HPDE6-E6E7 (cell line): ENCODE measurements around the gene EEF2K.
A peak's percentile ranks its signal among the peaks of the same experiment; 100 is the strongest.
"Not testable (repeated sequence)": the region's sequence is repeated elsewhere in the genome, so short reads cannot be mapped to it uniquely, and the experiment has no call there.

Experiments
- DNase-seq: peaks from one replicate; pipeline ENCODE4 v3.0.0; 2011; ENCODE audit warnings: missing footprints; ENCODE audit errors: extremely low spot score

The EEF2K gene

GRCh38 chr16:22206013-22206841, at the start of gene EEF2K:
TSS of gene EEF2K (plus strand) at chr16:22206278. CDS start at chr16:22225730, 19,452 bp downstream.
- peak; percentile 94 for DNase-seq

DNA sequence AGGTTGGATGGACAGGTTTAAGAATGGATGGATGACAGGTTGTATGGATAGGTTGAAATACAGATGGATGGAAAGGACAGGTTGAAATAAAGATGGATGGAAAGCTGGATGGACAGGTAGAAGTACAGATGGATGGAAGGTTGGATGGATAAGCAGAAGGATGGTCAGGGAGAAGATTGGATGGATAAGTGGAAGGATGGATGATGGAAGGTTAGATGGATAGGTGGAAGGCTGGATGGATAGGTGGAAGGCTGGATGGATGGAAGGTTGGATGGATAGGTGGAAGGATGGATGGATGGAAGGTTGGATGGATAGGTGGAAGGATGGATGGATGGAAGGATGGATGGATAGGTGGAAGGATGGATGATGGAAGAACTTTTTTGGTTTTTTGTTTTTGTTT, 44.7 kb upstream of the EEF2K start:
- DNase-seq = no peak

GRCh38 chr16:22161999-22162655, 44.0 kb upstream of the EEF2K start, which contains the start of gene SDR42E2:
TSS of gene SDR42E2 (plus strand) at chr16:22162506. CDS start at chr16:22165583, 3,077 bp downstream.
- DNase-seq = peak; percentile 54

- DNase-seq = no peak
These were observed 43.4 kb upstream of the EEF2K start for GRCh38 chr16:22162656-22163009.

DNA sequence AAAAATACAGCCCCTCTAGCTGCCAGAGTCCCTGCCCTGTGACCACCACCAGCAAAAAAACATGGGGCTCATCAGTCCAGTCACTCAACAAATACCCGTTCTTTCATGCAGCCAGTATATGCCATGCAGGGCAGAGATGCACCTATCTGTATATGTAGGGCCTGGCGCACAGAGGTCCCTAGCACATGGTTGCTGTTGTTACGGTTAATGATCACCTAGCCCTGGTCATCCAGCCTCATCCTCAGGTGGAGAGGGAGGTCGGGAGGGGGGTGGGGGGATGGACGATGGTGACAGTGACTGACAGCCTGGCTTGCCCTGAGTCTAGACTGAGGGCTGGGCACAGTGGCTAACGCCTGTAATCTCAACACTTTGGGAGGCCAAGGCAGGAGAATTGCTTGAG, 42.3 kb upstream of the EEF2K start:
- no peak for DNase-seq

DNA sequence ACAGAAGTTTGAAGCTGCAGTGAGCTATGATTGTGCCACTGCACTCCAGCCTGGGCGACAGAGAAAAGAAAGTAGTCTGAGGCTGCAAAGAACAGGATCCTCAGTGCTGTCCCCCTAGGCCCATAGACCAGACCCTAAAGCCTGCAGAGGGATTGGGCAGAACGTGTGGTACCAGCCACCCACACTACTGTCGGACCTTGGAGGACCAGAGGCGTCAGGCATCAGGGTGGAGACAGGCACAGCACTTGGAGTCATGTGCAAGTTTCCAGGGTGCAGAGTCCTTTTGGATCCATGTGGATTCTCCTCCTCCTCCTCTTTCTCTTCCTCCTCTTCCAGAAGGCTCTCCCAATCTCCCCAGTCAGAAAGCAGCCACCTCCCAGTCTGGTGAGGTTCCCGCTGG, 41.6 kb upstream of the EEF2K start:
- no peak for DNase-seq

DNA sequence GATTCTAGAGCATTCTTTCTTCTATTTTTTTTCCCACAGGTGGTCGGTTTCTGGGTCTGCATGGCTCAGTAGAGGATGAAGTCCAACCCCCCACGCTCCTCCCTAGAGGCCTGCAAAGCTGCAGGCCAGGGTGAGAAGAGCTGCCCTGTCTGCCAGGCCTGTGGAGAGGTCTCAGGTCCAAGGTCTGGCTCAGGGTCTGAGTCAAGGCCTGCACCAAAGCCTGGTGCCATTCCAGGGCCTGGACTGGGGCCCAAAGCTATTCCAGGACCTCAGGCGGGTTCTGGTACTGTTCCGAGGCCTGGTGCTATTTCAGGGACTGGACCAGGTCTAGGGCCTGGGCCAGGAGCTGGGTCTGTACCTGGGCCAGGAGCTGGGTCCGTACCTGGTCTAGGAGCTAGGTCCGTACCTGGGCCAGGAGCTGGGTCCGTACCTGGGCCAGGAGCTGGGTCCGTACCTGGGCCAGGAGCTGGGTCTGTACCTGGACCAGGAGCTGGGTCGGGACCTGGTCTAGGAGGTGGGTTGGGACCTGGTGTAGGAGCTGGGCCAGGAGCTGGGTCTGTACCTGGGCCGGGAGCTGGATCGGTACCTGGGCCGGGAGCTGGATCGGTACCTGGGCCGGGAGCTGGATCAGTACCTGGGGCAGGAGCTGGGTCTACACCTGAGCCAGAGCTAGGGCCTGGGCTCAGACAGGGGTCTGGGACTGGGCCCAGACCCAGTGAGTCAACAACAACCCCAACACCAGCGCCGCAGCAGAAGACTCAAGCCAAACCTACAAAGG, 40.4 kb upstream of the EEF2K start:
- no peak for DNase-seq

DNA sequence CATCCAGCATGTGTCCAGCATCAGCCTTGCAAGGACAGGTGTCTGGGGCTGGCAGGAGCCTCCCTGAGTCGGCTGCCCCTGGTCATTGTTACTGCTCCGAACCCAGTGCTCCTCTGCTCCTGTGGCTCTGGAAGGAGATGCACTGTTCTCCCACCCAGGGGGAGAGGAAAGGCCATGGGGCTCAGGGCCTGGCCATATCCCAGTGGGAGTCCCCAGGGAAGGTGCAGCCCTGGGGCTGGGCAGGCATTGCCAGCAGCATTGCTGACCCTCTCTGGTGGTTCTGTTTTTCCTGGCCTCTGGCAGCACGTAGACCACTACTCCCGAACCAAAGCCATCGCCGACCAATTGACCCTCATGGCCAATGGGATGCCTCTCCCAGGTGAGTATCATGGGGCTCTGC, 34.1 kb upstream of the EEF2K start:
- DNase-seq = no peak

DNA sequence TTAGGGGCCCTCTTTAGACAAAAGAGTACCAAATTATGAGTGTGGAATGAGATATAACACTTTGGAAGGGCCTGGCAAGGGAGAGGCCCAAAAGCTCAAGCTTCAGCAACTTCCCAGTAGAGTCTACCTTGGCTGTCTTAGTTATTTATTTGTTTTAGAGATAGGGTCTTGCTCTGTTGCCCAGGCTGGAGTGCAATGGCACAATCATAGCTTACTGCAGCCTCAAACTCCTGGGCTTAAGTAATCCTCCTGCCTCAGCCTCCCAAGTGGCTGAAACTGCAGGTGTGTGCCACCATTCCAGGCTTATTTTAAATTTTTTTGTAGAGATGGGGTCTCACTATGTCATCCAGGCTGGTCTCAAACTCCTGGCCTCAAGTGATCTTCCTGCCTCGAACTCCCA, 33.4 kb upstream of the EEF2K start:
- not testable (repeated sequence) for DNase-seq

DNA sequence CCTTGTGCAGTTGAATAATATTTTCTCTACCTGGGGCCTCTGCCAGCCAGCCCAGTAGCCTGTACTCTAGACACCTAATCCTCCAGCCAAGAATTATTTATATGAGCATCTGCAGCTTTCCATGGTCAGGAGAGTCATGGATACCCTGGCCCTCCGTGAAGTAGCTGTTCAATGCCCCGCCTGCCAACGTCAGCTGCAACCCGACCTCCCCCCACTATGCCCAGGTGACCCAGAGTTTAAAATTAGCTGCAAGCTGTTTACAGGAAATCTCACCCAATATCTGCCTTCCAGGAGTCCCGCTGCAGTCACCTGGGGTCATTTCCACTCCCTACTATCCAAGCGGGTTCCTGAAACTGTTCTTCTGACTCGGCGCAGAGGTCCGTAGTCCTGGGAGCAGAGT, 31.4 kb upstream of the EEF2K start:
- no peak for DNase-seq

- DNase-seq = no peak
These were observed 27.8 kb upstream of the EEF2K start for GRCh38 chr16:22177968-22178930.

GRCh38 chr16:22181426-22181825, 24.7 kb upstream of the EEF2K start:
- no peak for DNase-seq

DNA sequence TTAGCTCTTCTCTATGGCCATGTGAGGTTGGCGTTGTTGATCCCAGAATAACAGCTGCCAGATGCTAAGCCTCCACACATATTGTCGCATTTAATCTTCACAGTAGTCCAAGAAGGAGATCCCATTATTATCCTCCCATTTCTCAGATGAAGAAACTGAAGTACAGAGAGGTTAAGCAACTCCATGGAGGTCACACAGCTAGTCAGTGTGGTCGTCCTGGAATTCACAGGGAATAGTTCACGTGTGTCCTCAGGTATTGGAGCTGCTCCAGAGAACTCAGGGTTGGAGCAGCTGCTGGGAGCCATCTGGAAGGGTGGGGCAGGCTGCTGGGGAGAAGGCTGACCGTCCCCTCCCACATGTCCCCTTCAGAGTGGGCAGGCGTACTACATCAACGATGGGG, 24.2 kb upstream of the EEF2K start:
- DNase-seq = no peak

GRCh38 chr16:22183335-22183734, 22.7 kb upstream of the EEF2K start:
- no peak for DNase-seq

- no peak for DNase-seq
These were observed 22.0 kb upstream of the EEF2K start for GRCh38 chr16:22183901-22184614.

- DNase-seq = no peak
These were observed 21.5 kb upstream of the EEF2K start for GRCh38 chr16:22184615-22184968.

GRCh38 chr16:22186517-22186916, 19.6 kb upstream of the EEF2K start:
- DNase-seq = no peak

GRCh38 chr16:22188267-22188594, 17.8 kb upstream of the EEF2K start:
- DNase-seq = no peak

- peak; percentile 64 for DNase-seq
These were observed 17.3 kb upstream of the EEF2K start for GRCh38 chr16:22188595-22189442.
